Testis (tissue), 3 donors: ENCODE data around the gene FBL. TPM values are rescaled to one million over a fixed set of nuclear protein-coding genes. Genes with fewer than 3 reads are reported as not detected.

Experiments used
- DNase-seq: peaks from one replicate; pipeline ENCODE4 v3.0.0-alpha.2; 2019
- H3K27ac ChIP-seq, 2 donors: fragments of 200-600 bp; sonication (generic); one replicate each; pipeline ENCODE4 v1.5.1; 2019
- H3K27me3 ChIP-seq: fragments of 200-600 bp; sonication (generic); one replicate; pipeline ENCODE4 v1.5.1; 2019
- H3K36me3 ChIP-seq: fragments of 200-600 bp; sonication (generic); one replicate; pipeline ENCODE4 v1.5.1; 2017; ENCODE audit warnings: low read depth; ENCODE audit errors: missing control alignments
- H3K4me1 ChIP-seq: fragments of 200-600 bp; sonication (generic); one replicate; pipeline ENCODE4 v1.5.1; 2019
- H3K4me3 ChIP-seq, 2 donors: fragments of 200-600 bp; sonication (generic); one replicate each; pipeline ENCODE4 v1.5.1; 2017 to 2019
- H3K9me3 ChIP-seq: fragments of 200-600 bp; sonication (generic); one replicate; pipeline ENCODE4 v1.5.1; 2017
- POLR2A ChIP-seq: fragments of 450-650 bp; IDR thresholded peaks from one replicate; pipeline ENCODE4 v1.6.1; 2017; ENCODE audit warnings: antibody characterized with exemption, mild to moderate bottlenecking, moderate library complexity
- WGBS, 2 donors: methylation state at CpG; one replicate each; pipeline ENCODE4 v1.1.5; 2018; 5-methylcytosine and 5-hydroxymethylcytosine counted together
- intact Hi-C: fragments of 100-400 bp; cut with DNase I; formaldehyde crosslinking; loops from one replicate; pipeline ENCODE4 v1.15.1; 2023; ENCODE audit warnings: low total_unique reads
- polyA plus RNA-seq: library from polyadenylated mRNA; stranded (reverse); fragments of 350-450 nt; fragmentation: Illumina TruSeq; extraction: RNeasy Lipid Tissue Mini Kit (QIAGEN cat#74804); gene quantifications from one replicate; pipeline ENCODE4 v1.2.3, GENCODE V29; 2014; ENCODE audit warnings: low read depth, low replicate concordance; ENCODE audit not compliant: insufficient read depth
- total RNA-seq, 2 donors: library from RNA; depleted of rRNA; stranded (reverse); fragments of >200 nt; gene quantifications; one replicate each; pipeline ENCODE4 v1.2.3, GENCODE V29; 2016
- TF ChIP-seq, protein P1 (sequence below), 3 experiments: fragments of 450-650 bp in 2 of 3; fragments of 200-600 bp in 1 of 3; sonication (generic) in 1 of 3; IDR thresholded peaks; one replicate each; pipeline ENCODE4 v1.5.1; 2016 to 2019; ENCODE audit warnings: antibody characterized with exemption in 3 of 3, mild to moderate bottlenecking in 2 of 3, moderate library complexity in 1 of 3

Gene FBL
- total and polyA plus RNA-seq, 3 donors from 2014 or later = 236 to 303 (median 301) TPM

DNA sequence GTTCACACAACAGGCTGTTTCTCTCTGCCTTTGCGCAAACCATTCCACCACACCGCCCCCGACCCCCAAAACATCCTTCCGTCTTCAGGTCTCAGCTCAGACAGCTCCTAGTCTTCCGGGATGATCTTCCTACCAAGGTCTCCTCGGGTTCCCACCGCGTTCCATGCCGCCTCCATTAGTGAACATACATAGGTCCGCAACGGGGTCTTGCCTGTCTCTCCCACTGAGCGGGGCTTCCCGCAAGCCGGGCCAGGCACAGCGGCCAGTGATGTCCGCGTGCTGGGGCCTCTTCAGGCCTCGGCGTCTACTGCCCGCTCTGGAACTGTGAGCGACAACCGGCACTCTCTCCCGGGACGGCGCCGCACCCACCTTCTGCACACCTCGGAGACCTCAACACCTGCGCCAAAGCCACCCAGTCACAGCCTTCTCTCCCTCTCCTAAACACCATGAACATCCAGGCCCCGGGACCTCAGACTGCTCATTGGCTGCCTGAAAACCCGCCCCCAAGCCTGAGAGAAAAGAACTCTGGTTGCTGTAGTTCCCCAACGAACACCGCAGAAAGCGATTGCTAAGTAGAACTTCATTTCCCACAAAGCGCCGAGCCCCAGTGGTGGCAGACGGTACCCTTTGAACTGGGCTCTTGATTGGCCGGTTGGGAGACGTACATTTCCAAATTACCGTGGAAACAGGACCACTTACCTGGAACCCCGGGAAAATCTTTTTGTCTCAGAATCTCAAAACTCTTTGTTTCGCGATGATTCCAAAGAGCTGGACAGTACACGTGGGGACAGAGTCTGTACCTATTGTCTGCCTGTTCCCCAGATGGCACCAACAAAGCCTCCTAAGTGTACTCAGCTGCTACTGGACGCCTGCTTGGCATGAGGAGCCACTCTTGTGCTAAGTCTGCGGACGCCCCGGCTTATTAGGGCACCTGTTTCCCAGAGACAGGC, 21.8 kb downstream of the FBL start:
- H3K9me3 ChIP-seq = no peaks in the 10 kb centered on the region
- intact Hi-C loops = no loop called here
- no peaks in the 10 kb centered on the region for H3K4me1 ChIP-seq
- H3K27ac ChIP-seq = peak overlapping the region in 1 of 2 donors; percentile 66
- peak; percentile 93 for DNase-seq
- 11 to 18% methylated on average over 38 to 47 of the region's 47 CpGs for WGBS, 2 donors
- H3K27me3 ChIP-seq = no peaks in the 10 kb centered on the region
- H3K4me3 ChIP-seq = peak overlapping the region; percentile 65 to 69
- no peak for TF ChIP-seq POLR2A
- TF ChIP-seq, protein P1, sequence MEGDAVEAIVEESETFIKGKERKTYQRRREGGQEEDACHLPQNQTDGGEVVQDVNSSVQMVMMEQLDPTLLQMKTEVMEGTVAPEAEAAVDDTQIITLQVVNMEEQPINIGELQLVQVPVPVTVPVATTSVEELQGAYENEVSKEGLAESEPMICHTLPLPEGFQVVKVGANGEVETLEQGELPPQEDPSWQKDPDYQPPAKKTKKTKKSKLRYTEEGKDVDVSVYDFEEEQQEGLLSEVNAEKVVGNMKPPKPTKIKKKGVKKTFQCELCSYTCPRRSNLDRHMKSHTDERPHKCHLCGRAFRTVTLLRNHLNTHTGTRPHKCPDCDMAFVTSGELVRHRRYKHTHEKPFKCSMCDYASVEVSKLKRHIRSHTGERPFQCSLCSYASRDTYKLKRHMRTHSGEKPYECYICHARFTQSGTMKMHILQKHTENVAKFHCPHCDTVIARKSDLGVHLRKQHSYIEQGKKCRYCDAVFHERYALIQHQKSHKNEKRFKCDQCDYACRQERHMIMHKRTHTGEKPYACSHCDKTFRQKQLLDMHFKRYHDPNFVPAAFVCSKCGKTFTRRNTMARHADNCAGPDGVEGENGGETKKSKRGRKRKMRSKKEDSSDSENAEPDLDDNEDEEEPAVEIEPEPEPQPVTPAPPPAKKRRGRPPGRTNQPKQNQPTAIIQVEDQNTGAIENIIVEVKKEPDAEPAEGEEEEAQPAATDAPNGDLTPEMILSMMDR (IDR thresholded peaks at IDR 0.05) = peak in 1 of 3 experiments; percentile 10
- no peaks in the 10 kb centered on the region for H3K36me3 ChIP-seq

GRCh38 chr19:39823686-39824085, 22.5 kb downstream of the FBL start:
- Histone ChIP-seq H3K27me3 (no peaks in the 10 kb centered on the region), H3K4me3 (peak overlapping the region; percentile 65 to 69), H3K4me1 (no peaks in the 10 kb centered on the region), H3K27ac (peak overlapping the region in 1 of 2 donors; percentile 66), H3K9me3 (no peaks in the 10 kb centered on the region), H3K36me3 (no peaks in the 10 kb centered on the region)
- no peak for TF ChIP-seq POLR2A
- TF ChIP-seq, protein P1 (IDR thresholded peaks at IDR 0.05) = no peak
- 11 to 15% methylated on average over 7 of the region's 7 CpGs for WGBS, 2 donors
- DNase-seq = no peak
- intact Hi-C loops = no loop called here

DNA sequence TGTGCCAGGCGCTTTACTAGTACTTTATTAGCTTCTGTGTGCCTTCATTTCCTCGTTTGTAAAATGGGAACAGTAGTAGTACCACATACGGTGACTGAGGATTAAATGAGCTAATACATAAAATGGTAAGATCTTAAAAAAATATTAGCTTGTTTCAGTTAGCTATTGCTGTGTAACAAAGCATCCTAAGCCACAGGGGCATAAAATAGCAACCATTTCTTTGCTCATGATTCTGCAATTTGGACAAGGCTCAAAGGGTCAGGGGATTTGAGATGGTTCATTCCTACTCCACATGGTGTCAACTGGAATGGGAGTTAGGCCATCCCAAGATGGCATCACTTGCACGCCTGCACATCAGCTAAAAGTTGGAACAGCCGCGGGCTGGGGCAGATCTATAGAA, 25.5 kb downstream of the FBL start:
- Histone ChIP-seq H3K4me3 (no peak overlapping the region), H3K36me3 (no peaks in the 10 kb centered on the region), H3K27me3 (no peaks in the 10 kb centered on the region), H3K27ac (no peak overlapping the region), H3K9me3 (no peaks in the 10 kb centered on the region), H3K4me1 (no peaks in the 10 kb centered on the region)
- TF ChIP-seq POLR2A = no peak
- TF ChIP-seq, protein P1 (IDR thresholded peaks at IDR 0.05) = no peak
- intact Hi-C loops = no loop called here
- WGBS, 2 donors = 91 to 97% methylated on average over 6 of the region's 6 CpGs
- no peak for DNase-seq

DNA sequence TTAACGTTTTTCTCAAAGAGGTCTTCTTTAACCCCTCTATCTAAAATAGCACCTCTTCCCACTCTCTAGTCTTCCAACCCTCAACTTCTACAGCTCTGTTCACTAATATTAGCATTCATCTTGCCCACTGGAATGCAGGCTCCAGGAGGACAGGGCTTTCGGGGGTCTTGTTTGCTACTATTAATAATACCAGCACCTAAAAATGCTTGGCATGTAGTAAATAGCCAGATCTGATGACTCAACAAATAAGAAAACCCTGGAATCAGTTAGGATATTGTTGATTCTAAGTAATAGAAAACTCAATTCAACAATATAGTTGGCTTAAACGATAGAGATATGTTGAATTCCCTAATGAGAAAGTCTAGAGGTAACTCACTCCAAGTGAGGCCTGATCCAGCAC, 26.4 kb downstream of the FBL start:
- Histone ChIP-seq H3K36me3 (no peaks in the 10 kb centered on the region), H3K9me3 (no peaks in the 10 kb centered on the region), H3K27ac (no peak overlapping the region), H3K4me1 (no peaks in the 10 kb centered on the region), H3K4me3 (no peak overlapping the region), H3K27me3 (no peaks in the 10 kb centered on the region)
- 86 to 94% methylated on average over 3 of the region's 3 CpGs for WGBS, 2 donors
- TF ChIP-seq POLR2A = no peak
- TF ChIP-seq, protein P1 (IDR thresholded peaks at IDR 0.05) = no peak
- intact Hi-C loops = no loop called here
- no peak for DNase-seq
